H7 (cell line): ENCODE results near the gene GADD45B. TPM values are rescaled to one million over a fixed set of nuclear protein-coding genes. Genes with fewer than 3 reads are reported as not detected.

Source experiments
- DNase-seq: peaks from one replicate; pipeline ENCODE4 v3.0.0; 2012
- H3K27me3 ChIP-seq: 2 replicates; pipeline ENCODE4 v1.6.0; 2011; ENCODE audit warnings: mild to moderate bottlenecking, low read length; ENCODE audit not compliant: control insufficient read depth, insufficient read depth
- H3K36me3 ChIP-seq: replicated peaks from 2 replicates; pipeline ENCODE4 v1.5.1; 2011; ENCODE audit warnings: low read length; ENCODE audit not compliant: control insufficient read depth, insufficient read depth
- H3K4me3 ChIP-seq: 2 replicates; pipeline ENCODE4 v1.5.1; 2011; ENCODE audit warnings: low read depth, mild to moderate bottlenecking, control low read depth, low read length, moderate library complexity; ENCODE audit not compliant: insufficient read depth
- total RNA-seq: library from RNA; depleted of rRNA; stranded (reverse); fragments of >200 nt; shearing (Covaris generic); gene quantifications from 2 replicates; pipeline ENCODE4 v1.2.3, GENCODE V29; 2014

The GADD45B gene
- total RNA-seq, 1 experiment from 2014 or later: 29.4 TPM

DNA sequence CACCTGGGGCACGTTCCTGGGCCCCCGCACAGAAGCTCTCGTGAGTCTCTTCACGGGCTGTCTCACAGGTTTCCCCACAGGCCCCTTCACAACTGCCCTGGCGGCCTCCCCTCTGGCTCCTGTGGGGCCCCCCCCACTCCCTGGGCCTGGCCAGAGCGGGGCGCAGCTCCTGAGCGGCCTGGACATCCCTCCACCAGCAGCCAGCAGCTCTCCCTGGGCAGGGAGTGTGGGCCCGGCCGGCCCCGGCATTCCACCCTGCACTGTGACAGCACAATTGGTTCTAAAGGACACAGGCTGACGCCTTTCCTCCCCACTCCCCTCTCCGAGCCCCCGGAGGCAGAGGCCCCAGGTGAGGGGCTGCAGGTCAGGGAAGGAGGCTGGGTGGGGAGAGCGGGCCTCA, 39.0 kb upstream of the GADD45B start:
- H3K27me3 ChIP-seq: no peaks in the 10 kb centered on the region
- no peak overlapping the region for H3K4me3 ChIP-seq
- peaks cover 19% of the 10 kb centered on the region for H3K36me3 ChIP-seq
- DNase-seq: no peak

DNA sequence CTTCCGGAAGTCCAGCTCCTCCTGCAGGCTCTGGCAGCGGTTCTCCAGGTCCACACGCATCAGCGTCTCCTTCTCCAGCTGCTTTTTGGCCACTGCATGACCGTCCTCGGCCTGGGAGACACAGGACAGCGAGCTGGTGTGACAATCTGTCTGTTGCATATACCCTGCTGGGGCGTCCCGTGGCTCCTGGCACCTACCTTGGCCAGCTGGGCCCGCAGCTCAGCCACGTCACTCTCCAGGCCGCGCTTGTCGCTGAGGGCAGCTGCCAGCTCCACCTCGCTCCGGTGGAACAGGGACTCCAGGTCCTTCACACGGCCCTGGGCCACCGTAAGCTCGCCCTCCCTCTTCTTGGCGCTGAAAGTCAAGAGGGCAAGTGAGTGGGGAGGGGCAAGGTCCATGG, 37.7 kb upstream of the GADD45B start:
- Histone ChIP-seq H3K36me3 (peaks cover 24% of the 10 kb centered on the region), H3K4me3 (no peak overlapping the region), H3K27me3 (no peaks in the 10 kb centered on the region)
- no peak for DNase-seq

DNA sequence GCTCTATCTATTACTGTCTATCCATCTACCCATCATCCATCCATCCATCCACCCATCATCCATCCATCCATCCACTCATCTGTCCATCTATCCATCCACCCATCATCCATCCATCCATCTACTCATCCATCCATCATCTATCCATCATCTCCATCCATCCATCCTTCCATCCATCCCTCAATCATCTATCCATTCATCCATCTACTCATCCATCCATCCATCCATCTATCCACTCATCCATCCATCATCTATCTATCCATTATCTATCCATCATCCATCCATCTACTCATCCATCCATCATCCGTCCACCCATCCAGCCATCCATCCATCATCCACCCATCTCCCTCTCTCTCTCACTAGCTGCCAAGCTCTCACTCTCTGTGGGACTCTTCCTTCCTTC, 35.4 kb upstream of the GADD45B start:
- no peak for DNase-seq
- Histone ChIP-seq H3K4me3 (no peak overlapping the region), H3K36me3 (peaks cover 23% of the 10 kb centered on the region), H3K27me3 (no peaks in the 10 kb centered on the region)

DNA sequence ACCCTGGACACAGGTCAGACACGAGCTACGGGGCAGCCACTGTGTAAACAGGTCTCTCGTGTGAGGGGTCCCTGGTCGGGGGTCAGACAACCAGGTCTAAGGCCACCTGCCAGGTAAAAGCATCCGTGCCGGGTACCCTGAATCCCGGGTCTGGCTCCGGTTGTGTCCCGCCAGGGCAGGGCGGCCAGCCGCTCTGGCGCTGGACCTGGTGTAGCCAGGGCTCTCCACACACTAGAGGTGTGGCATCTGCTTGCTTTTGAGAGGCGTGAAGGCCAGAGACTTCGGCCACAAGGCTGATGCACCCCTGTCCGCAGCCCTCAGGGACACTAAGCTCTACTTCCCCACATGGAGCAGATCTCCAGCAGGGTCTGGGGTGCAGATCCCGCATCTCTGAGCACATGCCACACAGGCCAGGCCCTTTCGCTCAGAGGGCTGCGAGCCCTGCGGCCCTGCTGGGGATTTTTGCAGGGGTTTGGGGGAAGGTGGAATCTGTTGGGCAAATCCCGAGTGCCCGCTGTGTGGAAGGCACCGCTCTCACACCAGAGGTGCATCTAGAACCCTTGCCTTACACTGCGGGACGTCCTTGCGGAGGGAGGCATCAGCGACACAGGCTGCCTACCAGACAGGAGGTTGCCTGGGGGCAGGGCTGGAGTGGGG, 34.7 kb upstream of the GADD45B start:
- Histone ChIP-seq H3K36me3 (peaks cover 23% of the 10 kb centered on the region), H3K27me3 (no peaks in the 10 kb centered on the region), H3K4me3 (no peak overlapping the region)
- DNase-seq: no peak

DNA sequence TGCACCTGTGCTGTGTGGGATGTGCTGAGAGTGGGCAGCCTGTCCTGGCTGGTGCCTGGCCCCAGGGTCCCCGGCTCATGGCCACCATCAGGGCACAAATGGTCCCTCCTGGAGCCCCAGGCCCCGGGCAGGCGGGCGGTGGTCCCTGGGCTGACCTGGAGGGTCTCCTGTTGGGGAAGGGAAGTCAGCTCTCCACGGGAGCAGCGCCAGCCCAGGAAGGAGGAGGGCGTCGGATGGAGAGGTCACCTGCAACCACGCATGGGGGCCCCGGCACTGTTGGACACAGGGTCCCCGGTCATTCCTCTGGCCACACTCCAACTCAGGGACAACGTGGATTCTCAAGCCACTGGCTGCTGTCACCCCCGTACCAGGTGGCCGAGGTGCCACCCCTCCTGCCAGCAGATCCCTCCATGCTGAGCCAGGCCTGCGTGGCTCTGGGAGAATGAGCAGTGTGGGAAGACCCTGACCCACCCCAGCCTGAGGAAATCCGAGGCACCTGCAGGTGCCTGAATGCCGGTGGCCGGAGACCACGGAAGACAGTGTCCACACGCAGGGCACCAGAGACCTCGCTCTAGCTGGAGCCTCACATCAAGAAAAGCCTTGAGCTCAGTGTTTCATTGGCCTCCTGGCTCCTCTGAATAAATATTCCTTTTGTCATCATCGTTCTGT, 32.7 kb upstream of the GADD45B start:
- H3K27me3 ChIP-seq: no peaks in the 10 kb centered on the region
- DNase-seq: peak; percentile 55
- H3K4me3 ChIP-seq: no peak overlapping the region
- H3K36me3 ChIP-seq: peaks cover 13% of the 10 kb centered on the region

DNA sequence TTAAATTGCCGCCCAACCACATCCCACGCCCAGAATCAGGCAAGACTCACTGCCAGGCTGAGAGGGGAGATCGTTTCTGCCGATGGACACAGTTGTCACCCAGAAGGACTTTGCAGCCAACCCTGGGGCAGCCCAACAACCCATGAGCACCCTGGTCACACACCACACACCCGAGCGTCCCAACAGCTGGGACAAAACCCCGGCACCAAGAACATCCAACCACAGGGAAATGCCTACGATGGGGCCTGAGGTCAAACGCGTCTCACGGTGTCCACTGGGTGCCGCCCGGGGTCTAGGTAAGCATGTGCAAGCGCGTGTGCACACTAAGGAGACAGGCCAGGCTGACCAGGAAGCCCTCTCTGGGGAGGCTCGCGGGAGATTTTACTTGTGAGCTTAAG, 32.1 kb upstream of the GADD45B start:
- peak; percentile 54 for DNase-seq
- peaks cover 11% of the 10 kb centered on the region for H3K36me3 ChIP-seq
- H3K4me3 ChIP-seq: no peak overlapping the region
- H3K27me3 ChIP-seq: no peaks in the 10 kb centered on the region

DNA sequence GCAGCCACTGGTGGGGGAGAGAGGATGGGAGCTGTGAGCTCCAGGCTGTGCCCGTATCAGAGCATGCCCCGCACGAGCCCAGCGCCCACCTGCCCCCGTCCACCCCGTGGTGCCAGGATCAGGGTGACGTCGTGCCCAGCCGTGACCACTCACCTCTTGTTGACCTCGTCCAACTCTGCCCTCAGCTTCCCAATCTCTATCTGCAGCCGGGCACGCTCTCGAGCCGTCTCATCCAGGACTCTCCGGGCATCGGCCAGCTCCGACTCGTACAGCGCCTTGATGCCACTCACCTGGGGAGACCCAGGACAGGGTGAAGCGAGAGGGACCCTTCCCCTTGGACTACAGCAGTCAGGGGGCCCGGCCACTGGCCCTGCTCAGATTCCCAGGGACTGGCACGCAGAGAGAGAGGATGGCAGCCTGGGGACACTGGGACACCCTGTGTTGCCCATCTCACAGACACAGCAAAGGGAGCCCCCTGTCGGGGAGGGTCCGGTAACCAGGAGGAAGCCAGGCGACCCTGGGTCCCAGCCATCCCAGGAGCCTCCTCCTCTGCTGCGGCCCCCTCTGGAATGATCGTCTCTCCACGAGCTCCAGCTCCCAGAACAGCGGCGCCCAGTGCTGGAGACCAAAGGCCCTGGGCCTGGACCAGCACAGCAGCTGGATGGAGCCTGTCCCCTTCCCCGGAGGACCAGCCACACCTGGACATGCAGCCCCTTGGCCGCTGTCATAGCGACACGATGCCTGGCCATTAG, 31.5 kb upstream of the GADD45B start:
- peak; percentile 54 for DNase-seq
- Histone ChIP-seq H3K27me3 (no peaks in the 10 kb centered on the region), H3K4me3 (no peak overlapping the region), H3K36me3 (peaks cover 9% of the 10 kb centered on the region)

DNA sequence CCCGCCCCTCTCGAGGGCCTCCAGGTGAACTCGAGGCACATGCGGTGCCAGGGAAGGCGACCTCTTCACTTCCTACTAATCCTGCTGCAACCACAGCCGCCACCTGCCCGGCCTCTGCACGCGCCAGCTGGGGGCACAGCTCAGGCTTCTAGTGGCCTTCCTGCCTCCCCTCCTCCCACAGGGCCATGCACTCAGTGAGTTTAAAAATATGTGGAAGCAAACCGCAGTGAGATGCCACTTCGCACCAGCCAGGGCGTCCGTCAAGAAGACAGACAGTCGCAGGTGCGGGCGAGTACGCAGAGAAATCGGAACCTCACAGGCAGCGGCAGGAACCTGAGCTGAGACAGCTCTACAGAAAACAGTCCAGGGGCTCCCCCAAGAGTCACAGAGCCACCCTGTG, 29.5 kb upstream of the GADD45B start:
- Histone ChIP-seq H3K27me3 (no peaks in the 10 kb centered on the region), H3K36me3 (peaks cover 9% of the 10 kb centered on the region), H3K4me3 (no peak overlapping the region)
- no peak for DNase-seq

DNA sequence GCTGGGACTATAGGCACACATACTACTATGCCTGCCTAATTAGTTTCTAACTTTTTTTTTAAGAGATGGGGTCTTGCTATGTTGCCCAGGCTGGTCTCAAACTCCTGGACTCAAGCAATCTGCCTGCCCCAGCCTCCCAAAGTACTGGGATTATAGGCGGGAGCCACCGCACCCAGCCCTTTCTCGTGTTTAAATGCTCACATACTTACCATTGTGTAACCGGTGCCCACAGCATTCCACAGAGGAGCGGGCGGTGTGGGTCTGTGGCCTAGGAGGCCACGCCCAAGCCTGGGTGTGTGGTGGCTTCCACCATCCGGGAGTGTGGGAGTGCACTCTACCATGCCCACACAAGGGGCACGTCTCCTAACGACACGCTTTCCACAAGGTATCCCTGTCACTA, 26.9 kb upstream of the GADD45B start:
- Histone ChIP-seq H3K4me3 (no peak overlapping the region), H3K27me3 (no peaks in the 10 kb centered on the region), H3K36me3 (no peaks in the 10 kb centered on the region; the same call in none of the 2 replicates)
- DNase-seq: peak; percentile 26

DNA sequence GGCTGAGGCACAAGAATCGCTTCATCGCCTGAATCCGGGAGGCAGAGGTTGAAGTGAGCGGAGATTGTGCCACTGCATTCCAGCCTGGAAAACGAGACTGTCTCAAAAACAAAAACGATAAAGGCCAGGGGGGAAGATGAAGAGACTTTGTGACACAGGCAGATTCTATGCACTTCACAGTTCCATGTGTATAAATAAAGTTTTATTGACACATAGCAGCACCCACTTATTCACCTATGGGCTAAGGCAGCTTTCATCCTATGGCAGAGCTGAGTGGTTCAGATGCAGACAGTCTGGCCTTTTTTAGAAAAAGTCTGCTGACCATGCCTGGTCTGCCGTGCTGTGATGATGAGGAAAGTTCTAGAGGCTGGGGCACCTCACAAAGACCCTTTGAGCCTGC, 24.8 kb upstream of the GADD45B start:
- no peak for DNase-seq
- H3K27me3 ChIP-seq: no peaks in the 10 kb centered on the region
- no peak overlapping the region for H3K4me3 ChIP-seq
- no peaks in the 10 kb centered on the region; the same call in none of the 2 replicates for H3K36me3 ChIP-seq

DNA sequence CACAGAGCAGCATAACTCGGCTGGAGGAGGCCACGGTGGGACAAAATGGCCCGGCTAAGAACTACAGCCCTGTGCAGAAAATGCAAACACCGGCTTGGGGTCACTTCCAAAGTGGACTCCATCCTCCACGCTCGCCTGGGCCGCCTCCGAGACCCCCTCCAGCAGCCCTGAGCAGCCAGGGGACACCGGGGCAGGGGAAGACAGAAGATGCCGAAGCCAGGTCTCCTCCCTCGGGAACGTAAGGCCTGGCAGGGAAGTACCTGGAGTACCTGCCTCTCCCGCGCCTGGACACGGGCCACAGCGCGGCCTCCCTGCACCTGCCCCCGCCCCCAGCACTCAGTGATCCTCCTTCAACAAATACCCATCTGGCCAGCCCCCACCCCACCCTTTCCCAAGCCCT, 24.2 kb upstream of the GADD45B start:
- Histone ChIP-seq H3K4me3 (no peak overlapping the region), H3K27me3 (no peaks in the 10 kb centered on the region), H3K36me3 (no peaks in the 10 kb centered on the region; the same call in none of the 2 replicates)
- peak; percentile 64 for DNase-seq

DNA sequence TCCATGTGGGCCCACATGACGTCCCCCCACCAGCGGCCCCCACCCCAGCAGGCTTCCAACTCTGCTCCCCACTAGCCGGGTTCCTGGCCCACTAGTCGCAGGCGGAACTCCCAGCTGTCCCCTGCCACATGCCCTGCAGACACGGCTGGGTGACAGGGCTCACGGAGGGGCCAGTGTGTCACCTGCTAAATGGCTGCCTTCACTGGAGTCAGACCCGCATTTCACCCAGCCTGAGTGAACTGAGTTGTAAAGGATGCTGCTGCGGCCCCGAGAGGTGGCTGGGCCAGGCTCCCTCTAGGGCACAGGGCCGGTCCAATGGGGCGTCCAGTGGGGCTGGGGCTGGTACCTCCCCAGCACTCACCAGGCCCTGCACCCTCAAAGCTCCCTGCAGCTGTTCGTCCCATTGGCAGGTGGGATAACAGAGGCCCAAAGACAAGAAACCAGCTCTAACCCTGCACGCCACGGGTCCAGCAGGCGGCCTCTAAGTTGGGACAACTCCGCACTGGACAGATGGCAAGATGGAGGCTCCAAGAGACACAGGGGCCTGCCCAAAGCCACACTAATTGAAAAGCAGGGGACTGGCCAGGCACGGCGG, 22.4 kb upstream of the GADD45B start:
- no peaks in the 10 kb centered on the region; the same call in none of the 2 replicates for H3K36me3 ChIP-seq
- no peaks in the 10 kb centered on the region for H3K27me3 ChIP-seq
- DNase-seq: peak; percentile 65
- no peak overlapping the region for H3K4me3 ChIP-seq

DNA sequence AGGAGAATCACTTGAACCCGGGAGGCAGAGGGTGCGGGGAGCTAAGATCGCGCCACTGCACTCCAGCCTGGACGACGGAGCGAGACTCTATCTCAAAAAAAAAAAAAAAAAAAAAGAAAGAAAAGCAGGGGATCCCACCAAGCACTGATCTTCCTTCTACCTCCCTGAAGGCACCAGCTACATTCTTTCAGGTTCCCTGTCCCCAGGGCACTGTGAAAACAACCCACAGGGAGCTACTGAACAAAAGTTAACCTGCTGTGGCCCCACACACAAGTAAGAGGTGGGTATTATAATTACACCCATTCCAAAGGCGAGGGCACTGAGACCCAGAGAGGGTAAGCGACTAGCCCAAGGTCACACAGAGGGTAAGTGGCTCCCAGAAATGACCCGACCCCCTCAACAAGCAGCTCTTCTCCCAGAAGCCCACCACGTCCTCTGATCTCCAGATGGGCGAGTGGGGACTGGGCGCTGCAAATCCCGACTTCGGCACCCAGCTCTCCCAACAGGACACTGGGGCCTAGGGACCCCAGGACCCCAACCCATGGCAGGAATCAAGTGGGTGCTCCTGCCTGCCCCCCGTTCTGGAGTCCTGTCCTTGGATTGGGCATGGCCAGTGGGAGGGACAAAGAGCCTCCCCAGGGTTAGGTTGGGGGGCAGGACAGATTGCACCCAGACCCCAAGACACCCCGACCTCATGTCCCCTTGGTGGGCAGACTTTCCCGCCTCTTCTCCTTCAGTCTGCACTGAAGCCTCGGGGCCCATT, 21.5 kb upstream of the GADD45B start:
- H3K4me3 ChIP-seq: no peak overlapping the region
- no peaks in the 10 kb centered on the region for H3K27me3 ChIP-seq
- peak; percentile 50 for DNase-seq
- no peaks in the 10 kb centered on the region; the same call in none of the 2 replicates for H3K36me3 ChIP-seq
